D341Med (cell line): ENCODE results near the gene CYS1.
"Not testable (repeated sequence)": the region's sequence is repeated elsewhere in the genome, so short reads cannot be mapped to it uniquely, and the experiment has no call there.

ENCODE experiments used
- DNase-seq: peaks from one replicate; pipeline ENCODE4 v3.0.0; 2012; ENCODE audit warnings: low spot score

Gene CYS1

GRCh38 chr2:10091889-10092244, 11.7 kb upstream of the CYS1 start:
- not testable (repeated sequence) for DNase-seq

GRCh38 chr2:10091182-10091888, 11.1 kb upstream of the CYS1 start:
- no peak for DNase-seq

- no peak for DNase-seq
Measured at GRCh38 chr2:10089565-10090190, 9.5 kb upstream of the CYS1 start.

GRCh38 chr2:10087360-10087759, 7.1 kb upstream of the CYS1 start:
- DNase-seq = no peak

GRCh38 chr2:10086950-10087349, 6.7 kb upstream of the CYS1 start:
- DNase-seq = no peak

- DNase-seq = no peak
Measured at GRCh38 chr2:10085668-10086059, 5.5 kb upstream of the CYS1 start.

GRCh38 chr2:10085043-10085667, 4.9 kb upstream of the CYS1 start:
- no peak for DNase-seq

- DNase-seq = no peak
Measured at GRCh38 chr2:10084223-10084865, 4.1 kb upstream of the CYS1 start.

GRCh38 chr2:10083692-10084211, 3.5 kb upstream of the CYS1 start:
- DNase-seq = no peak

GRCh38 chr2:10083046-10083445, 2.8 kb upstream of the CYS1 start:
- DNase-seq = no peak

- no peak for DNase-seq
Measured at GRCh38 chr2:10080536-10081304, 509 bp upstream of the CYS1 start.

GRCh38 chr2:10079266-10079869, 843 bp downstream of the CYS1 start:
- DNase-seq = peak; percentile 81

- DNase-seq = no peak
Measured at GRCh38 chr2:10078704-10079265, 1.4 kb downstream of the CYS1 start.

- no peak for DNase-seq
Measured at GRCh38 chr2:10078001-10078400, 2.2 kb downstream of the CYS1 start.

GRCh38 chr2:10076988-10077527, 3.2 kb downstream of the CYS1 start:
- no peak for DNase-seq

GRCh38 chr2:10076511-10076910, 3.7 kb downstream of the CYS1 start:
- DNase-seq = no peak

- DNase-seq = no peak
Measured at GRCh38 chr2:10075571-10076209, 4.5 kb downstream of the CYS1 start.

- no peak for DNase-seq
Measured at GRCh38 chr2:10075101-10075500, 5.1 kb downstream of the CYS1 start.

GRCh38 chr2:10073706-10074105, 6.5 kb downstream of the CYS1 start:
- no peak for DNase-seq

GRCh38 chr2:10072656-10073480, 7.3 kb downstream of the CYS1 start:
- peak; percentile 89 for DNase-seq
